Measurements from ENCODE around the gene PALD1.

Gene PALD1

DNA sequence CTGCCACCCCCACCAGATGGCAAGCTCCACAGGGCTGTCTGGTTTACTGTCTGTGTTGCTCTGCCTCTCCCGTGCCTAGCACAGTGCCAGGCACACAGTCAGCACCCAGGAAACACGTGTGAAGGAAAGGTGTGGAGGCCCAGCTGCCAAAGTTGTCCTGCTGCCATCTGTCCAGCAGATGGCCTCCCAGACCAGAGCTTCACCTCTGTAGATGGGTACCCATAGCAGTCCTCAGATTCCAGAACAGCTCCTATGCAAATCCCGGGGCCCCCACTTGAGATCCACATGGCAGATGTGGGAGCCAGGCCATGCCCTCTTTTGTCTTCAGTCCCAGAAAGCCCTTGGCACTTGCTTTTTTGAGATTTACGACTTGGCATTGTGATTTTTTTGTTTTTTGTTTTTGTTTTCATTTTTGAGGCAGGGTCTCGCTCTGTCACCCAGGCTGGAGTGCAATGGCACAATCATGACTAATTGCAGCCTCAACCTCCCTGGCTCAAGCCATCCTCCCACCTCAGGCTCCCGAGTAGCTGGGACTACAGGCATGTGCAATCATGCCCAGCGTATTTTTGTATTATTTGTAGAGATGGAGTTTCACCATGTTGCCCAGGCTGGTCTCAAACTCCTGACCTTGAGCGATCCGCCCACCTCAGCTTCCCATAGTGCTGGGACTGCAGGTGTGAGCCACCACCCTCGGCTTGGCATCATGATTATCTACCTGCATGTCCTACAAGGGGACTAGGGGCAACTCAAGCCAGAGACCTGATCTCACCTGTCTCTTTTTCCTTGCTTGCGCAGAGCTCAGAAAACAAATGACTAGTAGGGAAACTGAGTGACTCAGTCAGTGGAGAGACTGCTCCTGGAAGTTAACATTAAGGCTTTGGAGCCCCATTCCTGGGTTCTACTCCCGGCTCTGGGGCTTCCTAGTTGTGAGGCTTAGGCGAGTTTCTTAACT lies 16.9 kb upstream of the PALD1 start:
- Histone ChIP-seq H3K27ac (ENCODE audit: low read depth, low read length) (no peak overlapping the region), H3K9ac (ENCODE audit: low read length) (no peak overlapping the region), H3K27me3 (ENCODE audit: control insufficient read depth, insufficient read depth, low read length) (no peaks in the 10 kb centered on the region), H3K4me3 (ENCODE audit: low read length) (no peak overlapping the region), H3K4me1 (ENCODE audit: control insufficient read depth, insufficient read depth, low read length) (peaks cover 12% of the 10 kb centered on the region), H3K36me3 (ENCODE audit: control insufficient read depth, insufficient read depth, low read length) (no peaks in the 10 kb centered on the region)

DNA sequence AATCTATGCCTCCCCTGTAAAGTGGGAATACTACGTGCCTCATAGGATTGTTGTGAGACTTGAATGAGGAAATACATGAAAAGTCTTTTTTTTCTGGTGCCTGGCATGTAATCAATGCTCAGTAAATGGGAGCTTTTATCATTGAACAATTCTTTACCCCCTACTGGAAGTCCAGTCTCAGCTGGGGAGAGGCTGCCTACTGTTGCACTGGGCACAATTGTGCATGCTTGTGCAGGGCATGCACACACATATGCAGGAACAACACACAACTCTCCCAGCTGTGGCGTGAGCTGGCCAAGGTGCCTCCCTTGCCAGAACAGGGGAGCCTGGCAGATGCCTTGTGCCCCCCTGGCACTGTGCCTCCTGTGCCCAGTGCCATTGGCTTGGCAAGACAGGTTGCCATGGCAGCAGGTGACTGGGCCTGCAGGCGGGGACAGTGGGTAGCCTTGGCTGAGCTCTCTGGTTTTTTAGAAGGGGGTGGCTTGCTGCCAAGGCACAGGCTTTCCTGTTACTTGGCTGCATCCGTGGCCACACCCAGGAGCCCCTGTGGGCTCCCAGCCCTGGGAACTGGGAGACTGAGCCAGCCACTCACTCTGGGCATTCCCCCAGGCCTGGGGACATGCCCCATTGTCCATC lies 16.1 kb upstream of the PALD1 start:
- Histone ChIP-seq H3K9ac (ENCODE audit: low read length) (no peak overlapping the region), H3K4me1 (ENCODE audit: control insufficient read depth, insufficient read depth, low read length) (peaks cover 12% of the 10 kb centered on the region), H3K4me3 (ENCODE audit: low read length) (no peak overlapping the region), H3K27me3 (ENCODE audit: control insufficient read depth, insufficient read depth, low read length) (no peaks in the 10 kb centered on the region), H3K27ac (ENCODE audit: low read depth, low read length) (peak overlapping the region; percentile 27), H3K36me3 (ENCODE audit: control insufficient read depth, insufficient read depth, low read length) (no peaks in the 10 kb centered on the region)

DNA sequence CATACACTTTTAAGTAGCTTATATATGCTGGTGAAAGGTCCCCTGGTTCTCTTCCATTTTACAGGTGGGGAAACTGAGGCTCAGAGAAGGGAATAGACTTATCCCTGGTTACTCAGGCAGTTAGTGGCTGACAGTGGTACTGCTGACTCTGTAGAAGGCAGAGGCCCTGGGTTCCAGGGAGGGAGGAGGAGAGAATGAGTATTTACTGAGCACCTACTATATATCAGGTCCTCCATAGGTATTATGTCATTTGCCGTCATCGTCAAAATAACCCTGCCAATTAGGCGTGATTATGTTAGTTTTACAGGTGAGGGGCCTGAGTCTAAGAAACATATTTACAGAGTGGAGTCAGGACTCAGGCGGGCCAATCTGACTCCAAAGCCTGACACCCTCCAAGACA lies 13.3 kb upstream of the PALD1 start:
- no peaks in the 10 kb centered on the region for H3K27me3 ChIP-seq (ENCODE audit: control insufficient read depth, insufficient read depth, low read length)
- H3K4me1 ChIP-seq (ENCODE audit: control insufficient read depth, insufficient read depth, low read length): peaks cover 3% of the 10 kb centered on the region
- no peaks in the 10 kb centered on the region for H3K36me3 ChIP-seq (ENCODE audit: control insufficient read depth, insufficient read depth, low read length)
- no peak overlapping the region for H3K27ac ChIP-seq (ENCODE audit: low read depth, low read length)
- no peak overlapping the region for H3K9ac ChIP-seq (ENCODE audit: low read length)
- H3K4me3 ChIP-seq (ENCODE audit: low read length): no peak overlapping the region

DNA sequence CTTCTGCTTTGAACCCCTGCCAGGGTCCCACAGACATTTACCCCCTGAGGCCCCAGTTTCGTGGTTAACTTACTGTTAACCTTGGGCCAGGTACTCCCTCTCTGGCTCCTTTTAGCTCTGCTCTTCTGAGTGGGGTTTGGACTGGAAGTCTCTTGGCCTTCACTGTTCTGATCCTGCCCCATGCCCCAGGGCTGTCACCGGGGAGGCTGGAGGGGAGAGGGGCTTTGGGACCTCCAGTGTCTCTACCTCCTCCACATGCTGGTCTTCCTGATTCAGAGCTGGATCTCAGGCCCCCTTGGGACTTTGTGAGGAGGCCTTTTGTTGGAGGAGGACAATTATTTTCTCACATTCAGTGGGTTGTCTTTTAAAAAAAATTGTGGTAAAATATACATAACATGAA lies 12.7 kb upstream of the PALD1 start:
- H3K36me3 ChIP-seq (ENCODE audit: control insufficient read depth, insufficient read depth, low read length): no peaks in the 10 kb centered on the region

DNA sequence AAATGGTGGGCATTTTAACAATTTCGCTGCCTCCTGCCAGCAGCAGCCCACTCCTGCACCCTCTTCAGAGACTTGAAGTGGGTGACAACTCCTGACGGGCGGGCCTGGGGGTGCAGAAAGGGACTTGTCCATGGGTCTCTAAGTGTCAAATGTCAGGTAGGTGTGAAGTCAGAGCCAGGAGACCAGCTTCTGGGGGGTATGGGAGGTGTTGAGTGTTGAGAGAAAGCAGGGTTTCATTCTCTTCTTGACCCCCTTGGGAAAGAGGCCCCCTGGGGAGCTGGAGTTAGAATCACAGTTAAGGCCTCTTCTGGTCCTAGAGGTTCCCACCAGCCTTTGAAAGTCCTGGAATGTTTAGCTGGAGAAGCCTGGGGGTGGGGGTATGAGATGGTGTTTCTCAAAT lies 11.6 kb upstream of the PALD1 start:
- Histone ChIP-seq H3K9ac (ENCODE audit: low read length) (no peak overlapping the region), H3K4me1 (ENCODE audit: control insufficient read depth, insufficient read depth, low read length) (no peaks in the 10 kb centered on the region), H3K4me3 (ENCODE audit: low read length) (no peak overlapping the region), H3K27me3 (ENCODE audit: control insufficient read depth, insufficient read depth, low read length) (no peaks in the 10 kb centered on the region), H3K27ac (ENCODE audit: low read depth, low read length) (no peak overlapping the region), H3K36me3 (ENCODE audit: control insufficient read depth, insufficient read depth, low read length) (no peaks in the 10 kb centered on the region)

More for the DNA sequence above, 12.7 kb upstream of the PALD1 start:
- no peak overlapping the region for H3K4me3 ChIP-seq (ENCODE audit: low read length)
- H3K9ac ChIP-seq (ENCODE audit: low read length): no peak overlapping the region
- no peak overlapping the region for H3K27ac ChIP-seq (ENCODE audit: low read depth, low read length)
- peaks cover 3% of the 10 kb centered on the region for H3K4me1 ChIP-seq (ENCODE audit: control insufficient read depth, insufficient read depth, low read length)
- H3K27me3 ChIP-seq (ENCODE audit: control insufficient read depth, insufficient read depth, low read length): no peaks in the 10 kb centered on the region

DNA sequence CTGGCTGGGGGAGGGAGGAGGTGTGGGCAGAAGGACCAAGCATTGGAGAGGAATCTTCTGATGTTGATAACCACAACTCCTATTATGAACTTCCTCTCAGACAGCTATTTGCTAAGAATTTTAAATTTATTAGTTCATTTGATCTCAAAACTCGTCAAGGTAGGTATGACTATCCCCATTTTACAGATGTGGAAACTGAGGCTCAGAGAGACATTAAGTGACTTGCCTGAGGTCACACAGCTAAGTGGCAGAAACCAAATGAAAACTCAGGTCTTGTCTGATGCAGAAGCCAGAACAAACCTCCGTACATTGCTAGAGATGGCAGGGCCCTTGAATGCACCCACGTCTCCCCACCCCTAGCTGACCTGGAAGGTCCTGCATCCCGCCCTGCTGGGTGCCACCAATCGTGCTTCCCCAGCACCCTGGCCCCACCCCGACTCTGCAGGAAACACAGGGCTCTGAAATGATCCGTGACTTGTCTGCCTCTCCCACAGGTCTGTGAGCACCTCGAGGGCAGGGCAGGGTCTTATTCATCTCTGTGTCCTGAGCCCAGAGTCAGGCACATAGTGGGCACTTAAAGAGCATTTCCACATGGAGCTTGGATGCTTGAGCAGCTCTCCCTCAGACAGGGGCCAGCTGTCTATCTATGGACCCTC lies 5.6 kb upstream of the PALD1 start:
- Histone ChIP-seq H3K36me3 (ENCODE audit: control insufficient read depth, insufficient read depth, low read length) (no peaks in the 10 kb centered on the region), H3K4me1 (ENCODE audit: control insufficient read depth, insufficient read depth, low read length) (peaks cover 2% of the 10 kb centered on the region), H3K27me3 (ENCODE audit: control insufficient read depth, insufficient read depth, low read length) (no peaks in the 10 kb centered on the region), H3K4me3 (ENCODE audit: low read length) (no peak overlapping the region), H3K9ac (ENCODE audit: low read length) (no peak overlapping the region), H3K27ac (ENCODE audit: low read depth, low read length) (no peak overlapping the region)

DNA sequence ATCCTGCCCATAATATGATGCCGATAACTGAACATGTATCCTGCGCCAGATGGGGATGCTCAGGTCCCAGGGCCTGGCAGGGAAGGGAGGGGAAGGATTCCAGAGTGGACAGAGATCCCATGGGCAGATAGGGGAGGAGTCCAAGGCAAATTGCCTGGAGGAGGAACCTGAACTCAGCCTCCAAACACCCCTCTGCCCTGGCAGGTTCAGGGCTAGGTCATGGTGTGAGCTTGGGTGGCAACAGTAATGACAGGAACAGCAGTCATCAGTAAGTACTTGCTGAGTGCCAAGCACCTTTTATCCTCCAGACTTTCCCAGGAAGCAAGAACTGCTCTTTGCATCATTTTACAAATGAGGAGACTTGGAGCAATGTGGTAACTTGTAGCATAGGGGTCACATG lies 3.8 kb upstream of the PALD1 start:
- no peak overlapping the region for H3K4me3 ChIP-seq (ENCODE audit: low read length)
- H3K36me3 ChIP-seq (ENCODE audit: control insufficient read depth, insufficient read depth, low read length): no peaks in the 10 kb centered on the region
- no peak overlapping the region for H3K9ac ChIP-seq (ENCODE audit: low read length)
- peaks cover 2% of the 10 kb centered on the region for H3K4me1 ChIP-seq (ENCODE audit: control insufficient read depth, insufficient read depth, low read length)
- H3K27me3 ChIP-seq (ENCODE audit: control insufficient read depth, insufficient read depth, low read length): no peaks in the 10 kb centered on the region
- no peak overlapping the region for H3K27ac ChIP-seq (ENCODE audit: low read depth, low read length)

DNA sequence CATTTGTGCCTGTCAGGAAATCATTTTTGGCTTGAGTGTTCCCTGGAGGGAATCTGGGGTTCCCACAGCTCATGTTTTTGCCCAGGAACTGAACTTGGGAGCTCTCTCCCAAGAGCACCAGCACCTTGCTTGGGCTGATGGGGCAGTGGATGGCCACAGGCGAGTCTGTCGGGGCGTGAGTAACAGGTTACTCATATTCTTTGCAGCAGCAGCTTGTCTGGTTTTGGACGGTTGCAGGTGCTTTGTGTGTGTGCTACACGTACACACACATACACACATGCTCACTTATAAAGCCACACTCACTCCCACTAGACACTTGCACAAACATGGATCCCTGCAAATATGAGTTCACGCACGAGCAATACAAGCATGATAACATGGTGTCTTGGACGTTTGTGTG lies 2.9 kb upstream of the PALD1 start:
- H3K4me3 ChIP-seq (ENCODE audit: low read length): no peak overlapping the region
- peaks cover 2% of the 10 kb centered on the region for H3K4me1 ChIP-seq (ENCODE audit: control insufficient read depth, insufficient read depth, low read length)
- H3K27ac ChIP-seq (ENCODE audit: low read depth, low read length): no peak overlapping the region
- H3K9ac ChIP-seq (ENCODE audit: low read length): no peak overlapping the region
- H3K27me3 ChIP-seq (ENCODE audit: control insufficient read depth, insufficient read depth, low read length): no peaks in the 10 kb centered on the region
- no peaks in the 10 kb centered on the region for H3K36me3 ChIP-seq (ENCODE audit: control insufficient read depth, insufficient read depth, low read length)

DNA sequence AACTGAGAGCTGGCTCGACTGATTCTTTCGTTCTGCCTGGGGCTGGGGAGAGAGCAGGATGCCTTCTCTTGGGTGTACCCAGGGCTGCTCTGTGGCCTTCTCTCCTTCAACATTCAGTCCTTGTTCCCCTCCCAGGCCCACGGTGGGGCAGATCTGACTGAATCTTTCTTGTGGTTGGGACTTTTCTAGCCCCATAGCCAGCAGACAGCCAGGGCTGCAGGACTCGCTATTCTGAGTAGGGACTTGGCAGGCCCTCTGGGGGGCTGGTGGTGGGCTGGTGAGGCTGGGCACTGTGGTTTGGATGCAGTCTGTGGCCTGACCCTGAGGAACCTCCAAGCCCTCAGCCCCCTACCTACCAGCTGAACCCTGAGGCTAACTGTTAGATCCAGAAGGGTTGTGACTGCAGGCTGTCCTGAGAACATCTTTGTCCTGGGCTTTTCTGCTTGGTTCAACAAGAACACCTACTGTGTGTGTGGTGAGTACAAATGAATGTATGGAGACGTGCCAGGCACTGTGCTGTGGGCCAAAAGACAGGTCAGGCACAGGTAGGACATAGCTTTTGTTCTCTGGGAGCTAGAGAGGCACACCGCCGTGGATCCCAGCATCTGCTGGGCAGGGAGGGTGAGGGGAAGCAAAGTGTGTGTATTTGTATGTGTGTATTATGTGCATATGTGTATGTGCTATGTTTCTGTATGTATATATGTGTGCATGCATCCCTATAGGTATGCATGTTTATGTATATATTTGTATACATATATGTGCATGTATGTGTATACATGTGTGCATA lies 2.1 kb upstream of the PALD1 start:
- no peaks in the 10 kb centered on the region for H3K36me3 ChIP-seq (ENCODE audit: control insufficient read depth, insufficient read depth, low read length)
- H3K4me3 ChIP-seq (ENCODE audit: low read length): no peak overlapping the region
- H3K9ac ChIP-seq (ENCODE audit: low read length): no peak overlapping the region
- H3K4me1 ChIP-seq (ENCODE audit: control insufficient read depth, insufficient read depth, low read length): peaks cover 2% of the 10 kb centered on the region
- H3K27ac ChIP-seq (ENCODE audit: low read depth, low read length): no peak overlapping the region
- no peaks in the 10 kb centered on the region for H3K27me3 ChIP-seq (ENCODE audit: control insufficient read depth, insufficient read depth, low read length)

DNA sequence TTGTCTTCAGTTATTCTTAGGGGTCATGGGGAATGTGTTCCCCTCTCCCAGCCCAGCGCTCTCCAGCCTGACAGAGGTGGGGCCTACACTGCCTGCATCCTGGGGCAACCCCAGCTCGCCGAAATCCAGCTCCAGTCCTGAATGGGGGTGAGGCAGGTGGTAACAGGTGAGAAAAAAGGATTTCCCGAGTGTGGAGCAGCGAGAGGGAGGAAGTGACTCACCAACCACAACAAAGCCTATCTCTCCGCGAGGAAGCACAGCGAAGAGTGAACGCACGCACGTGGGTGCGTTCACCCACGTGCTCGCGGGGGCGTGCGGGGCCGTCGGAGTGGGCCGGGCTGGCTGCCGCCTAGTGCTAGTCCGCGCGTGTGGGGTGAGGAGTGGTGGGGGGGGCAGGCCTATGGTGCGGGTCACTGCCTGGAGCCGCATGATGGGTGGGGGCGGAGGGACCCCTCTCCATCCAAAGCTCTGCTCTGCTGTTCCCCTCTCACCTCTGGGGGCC lies 855 bp upstream of the PALD1 start:
- H3K27me3 ChIP-seq (ENCODE audit: control insufficient read depth, insufficient read depth, low read length): no peaks in the 10 kb centered on the region
- peak overlapping the region; percentile 73 for H3K4me3 ChIP-seq (ENCODE audit: low read length)
- peak overlapping the region; percentile 85 for H3K27ac ChIP-seq (ENCODE audit: low read depth, low read length)
- peaks cover 12% of the 10 kb centered on the region for H3K4me1 ChIP-seq (ENCODE audit: control insufficient read depth, insufficient read depth, low read length)
- no peaks in the 10 kb centered on the region for H3K36me3 ChIP-seq (ENCODE audit: control insufficient read depth, insufficient read depth, low read length)
- no peak overlapping the region for H3K9ac ChIP-seq (ENCODE audit: low read length)

DNA sequence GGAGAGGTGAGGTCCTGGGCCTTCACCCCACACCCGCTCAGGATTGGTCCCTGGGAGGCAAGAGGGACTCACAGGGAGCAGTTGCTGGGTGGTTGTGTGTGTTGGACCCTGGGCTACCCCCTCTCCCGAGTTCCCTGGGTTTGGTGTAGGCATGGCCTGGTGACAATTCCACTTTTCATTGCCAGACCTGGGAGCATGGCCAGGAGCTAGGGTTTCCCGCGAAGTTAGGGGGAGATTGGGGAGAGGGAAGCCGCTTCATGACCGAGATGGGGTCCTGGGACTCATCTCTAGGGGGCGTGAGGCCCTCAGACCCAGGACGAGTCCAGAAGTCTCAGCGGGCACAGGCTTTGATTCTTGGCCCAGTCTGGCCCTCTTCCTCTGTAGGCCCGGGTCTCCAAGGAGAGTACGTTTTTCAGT lies 606 bp downstream of the PALD1 start:
- Histone ChIP-seq H3K36me3 (ENCODE audit: control insufficient read depth, insufficient read depth, low read length) (no peaks in the 10 kb centered on the region), H3K4me3 (ENCODE audit: low read length) (peak overlapping the region; percentile 73), H3K27me3 (ENCODE audit: control insufficient read depth, insufficient read depth, low read length) (no peaks in the 10 kb centered on the region), H3K27ac (ENCODE audit: low read depth, low read length) (peak overlapping the region; percentile 85), H3K4me1 (ENCODE audit: control insufficient read depth, insufficient read depth, low read length) (peaks cover 20% of the 10 kb centered on the region), H3K9ac (ENCODE audit: low read length) (peak overlapping the region; percentile 2)

Measured in rectal smooth muscle tissue (tissue), 1 donor.